MM.1S (cell line): ENCODE data around the gene LMNA.
A peak's percentile ranks its signal among the peaks of the same experiment; 100 is the strongest.

Experiments used
- DNase-seq: peaks from one replicate; pipeline ENCODE4 v3.0.0-alpha.2; 2015
- H2AFZ ChIP-seq: fragments of 300-600 bp; sonication (generic); 2 replicates; pipeline ENCODE4 v1.6.0; 2016; ENCODE audit warnings: antibody characterized with exemption, low read length
- H3F3A ChIP-seq: fragments of 300-600 bp; sonication (generic); 2 replicates; pipeline ENCODE4 v1.6.1; 2016; ENCODE audit warnings: mild to moderate bottlenecking, antibody characterized with exemption, low read length, moderate library complexity, mixed read lengths; ENCODE audit not compliant: insufficient read depth
- H3K27ac ChIP-seq: fragments of 300-600 bp; sonication (generic); 2 replicates; pipeline ENCODE4 v1.5.1; 2016; ENCODE audit warnings: mild to moderate bottlenecking, low read length
- H3K27me3 ChIP-seq: fragments of 300-600 bp; sonication (generic); replicated peaks from 2 replicates; pipeline ENCODE4 v1.6.0; 2016; ENCODE audit warnings: low read length; ENCODE audit not compliant: insufficient read depth
- H3K36me3 ChIP-seq: fragments of 300-600 bp; sonication (generic); replicated peaks from 2 replicates; pipeline ENCODE4 v1.6.1; 2016; ENCODE audit warnings: mild to moderate bottlenecking, low read length, mixed read lengths; ENCODE audit not compliant: insufficient read depth
- H3K4me1 ChIP-seq: fragments of 300-600 bp; sonication (generic); 2 replicates; pipeline ENCODE4 v1.6.1; 2016; ENCODE audit warnings: low read length, mixed read lengths
- H3K4me2 ChIP-seq: fragments of 300-600 bp; sonication (generic); 2 replicates; pipeline ENCODE4 v1.6.0; 2016; ENCODE audit warnings: low read depth, low read length
- H3K4me3 ChIP-seq: fragments of 300-600 bp; sonication (generic); 2 replicates; pipeline ENCODE4 v1.5.1; 2016; ENCODE audit warnings: low read length, mixed read lengths
- H3K79me2 ChIP-seq: fragments of 300-600 bp; sonication (generic); 2 replicates; pipeline ENCODE4 v1.6.1; 2016; ENCODE audit warnings: mixed run types, low read length, mixed read lengths
- H3K9ac ChIP-seq: fragments of 300-600 bp; sonication (generic); 2 replicates; pipeline ENCODE4 v1.6.1; 2016; ENCODE audit warnings: low read length, mixed read lengths
- H3K9me2 ChIP-seq: fragments of 300-600 bp; sonication (generic); replicated peaks from 2 replicates; pipeline ENCODE4 v1.6.1; 2016; ENCODE audit warnings: mild to moderate bottlenecking, low read length, mixed read lengths; ENCODE audit not compliant: insufficient read depth
- H3K9me3 ChIP-seq: fragments of 300-600 bp; sonication (generic); replicated peaks from 2 replicates; pipeline ENCODE4 v1.6.1; 2016; ENCODE audit warnings: mild to moderate bottlenecking, low read length, mixed read lengths; ENCODE audit not compliant: insufficient read depth
- H4K20me1 ChIP-seq: fragments of 300-600 bp; sonication (generic); 2 replicates; pipeline ENCODE4 v1.6.1; 2016; ENCODE audit warnings: mild to moderate bottlenecking, low read length, moderate library complexity, mixed read lengths; ENCODE audit not compliant: insufficient read depth
- CTCF ChIP-seq: fragments of 300-600 bp; sonication (generic); IDR thresholded peaks from 2 replicates; pipeline ENCODE4 v1.5.1; 2016; ENCODE audit warnings: antibody characterized with exemption, low read length, mixed read lengths
- EZH2 ChIP-seq: fragments of 300-600 bp; sonication (generic); optimal IDR thresholded peaks from 2 replicates; pipeline ENCODE3; 2017; ENCODE audit warnings: low read depth, mild to moderate bottlenecking, antibody characterized with exemption, low read length, mixed read lengths
- EZH2phosphoT487 ChIP-seq: fragments of 300-600 bp; sonication (generic); IDR thresholded peaks from 2 replicates; pipeline ENCODE4 v1.6.1; 2018; ENCODE audit warnings: antibody characterized with exemption, low read length

Gene LMNA

GRCh38 chr1:156112276-156113137 is 2.0 kb upstream of the LMNA start:
- H3K4me1 ChIP-seq, result peaks cover 11% of the 10 kb centered on the region
- no peak for DNase-seq
- TF ChIP-seq CTCF (no peak), EZH2phosphoT487 (no peak), EZH2 (no peak)
- H3K9me2 ChIP-seq, result no peaks in the 10 kb centered on the region
- no peak overlapping the region for H2AFZ ChIP-seq
- no peaks in the 10 kb centered on the region for H3K36me3 ChIP-seq
- H3F3A ChIP-seq, result peaks cover under 1% of the 10 kb centered on the region; the same call in 1 of the 2 replicates
- H3K79me2 ChIP-seq, result no peaks in the 10 kb centered on the region
- H4K20me1 ChIP-seq, result no peaks in the 10 kb centered on the region
- H3K27ac ChIP-seq, result no peak overlapping the region
- H3K4me2 ChIP-seq, result no peak overlapping the region
- no peaks in the 10 kb centered on the region for H3K9me3 ChIP-seq
- H3K9ac ChIP-seq, result no peak overlapping the region
- no peak overlapping the region for H3K4me3 ChIP-seq
- H3K27me3 ChIP-seq, result peaks cover 5% of the 10 kb centered on the region; the same call in 1 of the 2 replicates

- no peak for DNase-seq
- H2AFZ ChIP-seq, result no peak overlapping the region
- no peaks in the 10 kb centered on the region for H3K9me2 ChIP-seq
- H3K9me3 ChIP-seq, result no peaks in the 10 kb centered on the region
- H3K4me2 ChIP-seq, result no peak overlapping the region
- H4K20me1 ChIP-seq, result no peaks in the 10 kb centered on the region
- H3K27me3 ChIP-seq, result peaks cover 5% of the 10 kb centered on the region; the same call in 1 of the 2 replicates
- no peaks in the 10 kb centered on the region for H3F3A ChIP-seq
- no peak for TF ChIP-seq EZH2phosphoT487
- TF ChIP-seq EZH2, result no peak
- TF ChIP-seq CTCF, result no peak
- H3K4me3 ChIP-seq, result no peak overlapping the region
- H3K27ac ChIP-seq, result no peak overlapping the region
- no peaks in the 10 kb centered on the region for H3K36me3 ChIP-seq
- no peaks in the 10 kb centered on the region for H3K79me2 ChIP-seq
- peaks cover 10% of the 10 kb centered on the region for H3K4me1 ChIP-seq
- no peak overlapping the region for H3K9ac ChIP-seq
Measured at GRCh38 chr1:156113282-156113950, 1.1 kb upstream of the LMNA start.

- Histone ChIP-seq H3K27me3 (peaks cover 5% of the 10 kb centered on the region; the same call in 1 of the 2 replicates), H3K79me2 (no peaks in the 10 kb centered on the region), H3K36me3 (no peaks in the 10 kb centered on the region), H4K20me1 (no peaks in the 10 kb centered on the region), H3K4me1 (peaks cover 10% of the 10 kb centered on the region), H3K4me2 (peak overlapping the region; percentile 96), H3K27ac (no peak overlapping the region), H3K9me3 (no peaks in the 10 kb centered on the region), H3F3A (no peaks in the 10 kb centered on the region), H2AFZ (peak overlapping the region; percentile 73), H3K4me3 (peak overlapping the region; percentile 71), H3K9ac (peak overlapping the region; percentile 78), H3K9me2 (no peaks in the 10 kb centered on the region)
- DNase-seq, result peak; percentile 35
- no peak for TF ChIP-seq EZH2
- no peak for TF ChIP-seq EZH2phosphoT487
- no peak for TF ChIP-seq CTCF
Measured at GRCh38 chr1:156114919-156115513, 505 bp downstream of the LMNA start.
